Fibroblast of lung (primary cell): ENCODE data around the gene SCAPER. TPM values are rescaled to one million over a fixed set of nuclear protein-coding genes. Genes with fewer than 3 reads are reported as not detected.

Experiments
- DNase-seq, 2 donors: peaks; one replicate each; pipeline versions ENCODE4 v3.0.0 to v3.0.0-alpha.2; 2010; ENCODE audit warnings: low read depth in 2 of 2
- H2AFZ ChIP-seq: 2 replicates; pipeline ENCODE4 v1.5.1; 2012; ENCODE audit warnings: low read length, control low read depth, inconsistent platforms
- H3K27ac ChIP-seq: 2 replicates; pipeline ENCODE4 v1.5.1; 2011; ENCODE audit warnings: low read length, control low read depth; ENCODE audit not compliant: insufficient read depth
- H3K27me3 ChIP-seq: 2 replicates; pipeline ENCODE4 v1.5.1; 2011; ENCODE audit warnings: mild to moderate bottlenecking, low read length; ENCODE audit not compliant: control insufficient read depth, insufficient read depth
- H3K36me3 ChIP-seq: 2 replicates; pipeline ENCODE4 v1.5.1; 2011; ENCODE audit warnings: low read length; ENCODE audit not compliant: control insufficient read depth, insufficient read depth
- H3K4me1 ChIP-seq: 2 replicates; pipeline ENCODE4 v1.5.1; 2011; ENCODE audit warnings: low read length; ENCODE audit not compliant: control insufficient read depth, insufficient read depth; ENCODE audit errors: extremely low read depth
- H3K4me2 ChIP-seq: 2 replicates; pipeline ENCODE4 v1.5.1; 2011; ENCODE audit warnings: low read length, control low read depth; ENCODE audit not compliant: insufficient read depth; ENCODE audit errors: extremely low read depth
- H3K4me3 ChIP-seq, 4 experiments: fragments of 200-600 bp in 1 of 4; sonication (generic) in 1 of 4; replicated peaks in 1 of 4; 2 replicates each; pipeline ENCODE4 v1.5.1; 2011 to 2016; ENCODE audit warnings: low read length in 4 of 4, low read depth in 3 of 4, mild to moderate bottlenecking in 3 of 4, control low read depth in 2 of 4, inconsistent platforms in 1 of 4, mixed read lengths in 1 of 4; ENCODE audit not compliant: insufficient read depth in 1 of 4; ENCODE audit errors: control extremely low read depth in 1 of 4
- H3K79me2 ChIP-seq: 2 replicates; pipeline ENCODE4 v1.5.1; 2012; ENCODE audit warnings: mild to moderate bottlenecking, low read length, inconsistent platforms; ENCODE audit not compliant: control insufficient read depth, insufficient read depth
- H3K9ac ChIP-seq: 2 replicates; pipeline ENCODE4 v1.5.1; 2011; ENCODE audit warnings: mild to moderate bottlenecking, low read length, control low read depth; ENCODE audit not compliant: insufficient read depth
- H3K9me3 ChIP-seq: 2 replicates; pipeline ENCODE4 v1.5.1; 2012; ENCODE audit warnings: low read depth, low read length; ENCODE audit not compliant: control insufficient read depth, insufficient read depth
- H4K20me1 ChIP-seq: 2 replicates; pipeline ENCODE4 v1.5.1; 2011; ENCODE audit warnings: low read length; ENCODE audit not compliant: control insufficient read depth, insufficient read depth; ENCODE audit errors: extremely low read depth
- EZH2 ChIP-seq: IDR thresholded peaks from 2 replicates; pipeline ENCODE4 v1.5.1; 2012; ENCODE audit warnings: low read length, control low read depth, mild to moderate bottlenecking; ENCODE audit errors: missing control alignments
- polyA plus RNA-seq, 2 donors: library from polyadenylated mRNA; depleted of rRNA in 1 of 2; stranded (reverse) in 1 of 2; unstranded in 1 of 2; fragments of >200 nt; gene quantifications; 2 replicates each; pipeline ENCODE4 v1.2.1, GENCODE V29; 2011 to 2012; ENCODE audit warnings: missing spikeins in 1 of 2
- total RNA-seq: library from RNA; depleted of rRNA; stranded (reverse); fragments of >200 nt; gene quantifications from 2 replicates; pipeline ENCODE4 v1.2.1, GENCODE V29; 2014
- TF ChIP-seq, protein P1 (sequence below), 2 donors: IDR thresholded peaks in 1 of 2; conservative IDR thresholded peaks in 1 of 2; 1 replicate in 1 of 2; 2 replicates in 1 of 2; pipeline ENCODE4 v1.5.1; 2011 to 2012; ENCODE audit warnings: low read length in 2 of 2, control low read depth in 1 of 2, inconsistent platforms in 1 of 2, low read depth in 1 of 2, mild to moderate bottlenecking in 1 of 2

Gene SCAPER
- total and polyA plus RNA-seq, 2 donors (not counting 1 experiment from before 2014, with no cell fraction given): 2.3 to 9.1 TPM

DNA sequence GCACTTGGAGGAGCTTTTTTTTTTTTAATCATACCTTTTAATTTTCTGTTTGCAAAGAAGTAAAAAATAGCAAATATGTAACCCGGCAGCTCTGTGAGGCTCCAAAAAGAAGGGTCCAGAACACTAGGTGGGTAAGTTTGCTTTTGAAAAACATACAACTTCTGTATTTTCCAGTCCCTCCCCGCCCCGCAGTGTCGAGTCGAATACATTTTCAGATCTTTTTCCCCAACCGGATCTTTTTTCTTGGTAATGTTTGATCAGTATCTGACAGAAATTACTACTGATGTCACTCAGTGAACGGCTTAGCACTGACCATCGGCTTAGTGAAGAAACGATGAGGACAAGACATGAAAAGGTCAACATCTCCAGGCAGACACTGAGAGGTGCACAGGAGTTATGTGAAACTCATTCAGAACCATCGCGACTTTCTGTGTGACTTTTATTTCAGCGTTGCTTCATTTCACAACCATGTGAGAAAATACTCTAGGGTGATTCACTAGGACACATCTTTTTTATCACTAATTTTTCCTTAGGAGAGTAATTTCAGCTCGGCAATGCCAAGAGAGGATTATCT is 557.6 kb downstream of the SCAPER start:
- TF ChIP-seq, protein P1, sequence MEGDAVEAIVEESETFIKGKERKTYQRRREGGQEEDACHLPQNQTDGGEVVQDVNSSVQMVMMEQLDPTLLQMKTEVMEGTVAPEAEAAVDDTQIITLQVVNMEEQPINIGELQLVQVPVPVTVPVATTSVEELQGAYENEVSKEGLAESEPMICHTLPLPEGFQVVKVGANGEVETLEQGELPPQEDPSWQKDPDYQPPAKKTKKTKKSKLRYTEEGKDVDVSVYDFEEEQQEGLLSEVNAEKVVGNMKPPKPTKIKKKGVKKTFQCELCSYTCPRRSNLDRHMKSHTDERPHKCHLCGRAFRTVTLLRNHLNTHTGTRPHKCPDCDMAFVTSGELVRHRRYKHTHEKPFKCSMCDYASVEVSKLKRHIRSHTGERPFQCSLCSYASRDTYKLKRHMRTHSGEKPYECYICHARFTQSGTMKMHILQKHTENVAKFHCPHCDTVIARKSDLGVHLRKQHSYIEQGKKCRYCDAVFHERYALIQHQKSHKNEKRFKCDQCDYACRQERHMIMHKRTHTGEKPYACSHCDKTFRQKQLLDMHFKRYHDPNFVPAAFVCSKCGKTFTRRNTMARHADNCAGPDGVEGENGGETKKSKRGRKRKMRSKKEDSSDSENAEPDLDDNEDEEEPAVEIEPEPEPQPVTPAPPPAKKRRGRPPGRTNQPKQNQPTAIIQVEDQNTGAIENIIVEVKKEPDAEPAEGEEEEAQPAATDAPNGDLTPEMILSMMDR (conservative IDR thresholded peaks at IDR 0.05 in 1 of 2, IDR thresholded peaks at IDR 0.05 in 1 of 2; ENCODE audit: low read depth in 1 of 2, low read length in 2 of 2): no peak
- no peak for TF ChIP-seq EZH2
- Histone ChIP-seq H4K20me1 (no peaks in the 10 kb centered on the region), H3K4me1 (no peaks in the 10 kb centered on the region), H3K36me3 (no peaks in the 10 kb centered on the region), H3K4me3 (no peak overlapping the region), H3K9me3 (no peaks in the 10 kb centered on the region), H2AFZ (no peak overlapping the region), H3K27ac (no peak overlapping the region), H3K4me2 (no peak overlapping the region), H3K27me3 (peaks cover 40% of the 10 kb centered on the region), H3K79me2 (no peaks in the 10 kb centered on the region), H3K9ac (no peak overlapping the region)
- DNase-seq: no peak

- peak; percentile 35 to 36 for DNase-seq
- Histone ChIP-seq H3K9me3 (no peaks in the 10 kb centered on the region), H3K4me3 (peak overlapping the region in 3 of 4 experiments; percentile 26 to 48 (median 39)), H3K79me2 (no peaks in the 10 kb centered on the region), H3K27me3 (peaks cover 45% of the 10 kb centered on the region), H3K27ac (no peak overlapping the region), H3K4me2 (peak overlapping the region; percentile 23), H3K4me1 (no peaks in the 10 kb centered on the region), H2AFZ (no peak overlapping the region), H3K9ac (no peak overlapping the region), H4K20me1 (no peaks in the 10 kb centered on the region), H3K36me3 (no peaks in the 10 kb centered on the region)
- TF ChIP-seq EZH2: peak; percentile 19
- TF ChIP-seq, protein P1 (conservative IDR thresholded peaks at IDR 0.05 in 1 of 2, IDR thresholded peaks at IDR 0.05 in 1 of 2; ENCODE audit: low read depth in 1 of 2, low read length in 2 of 2): no peak
Observed at GRCh38 chr15:76346669-76347481, 558.3 kb downstream of the SCAPER start.

DNA sequence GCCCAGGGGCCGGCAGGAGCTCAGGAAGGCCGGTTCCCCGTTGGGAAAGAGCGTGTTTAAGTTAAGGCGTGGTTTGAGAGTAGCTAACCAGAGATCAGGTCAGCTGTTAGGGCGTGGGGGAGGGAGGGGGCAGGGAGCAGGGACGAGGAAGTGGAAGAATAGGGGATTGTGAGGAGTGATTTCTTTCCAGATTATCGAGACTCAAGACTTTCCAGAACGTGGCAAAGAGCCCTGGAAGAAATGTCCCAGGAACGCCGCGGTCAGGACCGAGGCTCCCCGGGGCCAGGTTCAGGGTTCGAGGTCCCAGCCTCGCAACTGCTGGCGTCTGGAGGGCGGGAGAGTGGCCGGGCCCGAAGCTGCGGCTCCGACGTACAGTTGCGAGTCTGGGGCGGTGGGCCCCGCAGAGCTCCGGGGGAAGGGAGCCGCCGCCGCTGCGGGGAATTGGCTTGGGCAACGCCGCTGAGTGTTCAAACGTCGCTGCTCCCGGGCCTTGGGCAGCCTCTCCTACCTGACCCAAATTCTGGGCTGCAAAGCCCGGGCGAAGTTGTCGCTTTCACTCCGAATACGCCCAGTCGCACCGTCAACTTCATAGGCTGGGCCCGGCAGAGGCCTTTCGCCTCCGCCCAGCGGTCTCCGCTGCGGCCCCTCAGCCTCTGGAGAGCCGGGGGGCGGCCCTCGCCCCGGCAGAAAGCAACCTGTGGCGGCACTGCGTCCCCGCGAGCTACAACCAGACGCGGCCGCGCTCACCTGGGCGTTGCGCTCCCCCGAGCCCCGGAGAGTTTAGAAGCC is 559.1 kb downstream of the SCAPER start:
- Histone ChIP-seq H3K4me2 (peak overlapping the region; percentile 44), H3K79me2 (no peaks in the 10 kb centered on the region), H3K9me3 (no peaks in the 10 kb centered on the region), H3K9ac (no peak overlapping the region), H3K27me3 (peaks cover 51% of the 10 kb centered on the region), H2AFZ (no peak overlapping the region), H3K4me3 (peak overlapping the region in 3 of 4 experiments; percentile 26 to 48 (median 39)), H3K27ac (no peak overlapping the region), H4K20me1 (no peaks in the 10 kb centered on the region), H3K4me1 (no peaks in the 10 kb centered on the region), H3K36me3 (no peaks in the 10 kb centered on the region)
- peak; percentile 84 for TF ChIP-seq EZH2
- TF ChIP-seq, protein P1 (conservative IDR thresholded peaks at IDR 0.05 in 1 of 2, IDR thresholded peaks at IDR 0.05 in 1 of 2; ENCODE audit: low read depth in 1 of 2, low read length in 2 of 2): no peak
- DNase-seq: no peak
